A673 (cell line): ENCODE measurements around the gene KCNQ4.

ENCODE experiments used
- CTCF ChIP-seq: fragments of 300-800, 200-600 bp; sonication (generic); conservative IDR thresholded peaks from 2 replicates; pipeline ENCODE4 v1.5.1; 2017; ENCODE audit warnings: low read depth, mild to moderate bottlenecking, antibody characterized with exemption, low read length, moderate library complexity, mixed read lengths
- EZH2 ChIP-seq: fragments of 200-600 bp; sonication (generic); IDR thresholded peaks from 2 replicates; pipeline ENCODE4 v1.6.1; 2017; ENCODE audit warnings: borderline replicate concordance, low read depth, mild to moderate bottlenecking, mixed read lengths, antibody characterized with exemption, low read length; ENCODE audit not compliant: poor library complexity, severe bottlenecking

GRCh38 chr1:40829631-40830245 lies 46.2 kb downstream of the KCNQ4 start:
- no peak for TF ChIP-seq CTCF
- TF ChIP-seq EZH2, result no peak
